Lower lobe of right lung (tissue), 2 donors: Measurements from ENCODE around the gene RBPMS2. TPM values are rescaled to one million over a fixed set of nuclear protein-coding genes. Genes with fewer than 3 reads are reported as not detected.

ENCODE experiments used
- ATAC-seq, 2 donors: fragments of 200-7000 bp; cut with Tn5 transposase; one replicate each; pipeline ENCODE4 v1.9.1; 2020 to 2022; ENCODE audit warnings: mild to moderate bottlenecking in 2 of 2, moderate library complexity in 2 of 2
- DNase-seq: peaks from one replicate; pipeline ENCODE4 v3.0.0-alpha.2; 2020
- H3K27ac ChIP-seq: fragments of 200-600 bp; one replicate; pipeline ENCODE4 v1.8.0; 2022
- H3K27me3 ChIP-seq: fragments of 200-600 bp; one replicate; pipeline ENCODE4 v1.8.0; 2022; ENCODE audit warnings: low read depth
- H3K36me3 ChIP-seq: fragments of 200-600 bp; one replicate; pipeline ENCODE4 v1.8.0; 2022; ENCODE audit warnings: mild to moderate bottlenecking
- H3K4me1 ChIP-seq: fragments of 200-600 bp; one replicate; pipeline ENCODE4 v1.8.0; 2022
- H3K4me3 ChIP-seq: fragments of 200-600 bp; one replicate; pipeline ENCODE4 v1.8.0; 2022; ENCODE audit warnings: mild to moderate bottlenecking
- H3K9me3 ChIP-seq: fragments of 200-600 bp; one replicate; pipeline ENCODE4 v1.8.0; 2022
- intact Hi-C: fragments of 100-400 bp; cut with DNase I; formaldehyde crosslinking; loops from one replicate; pipeline ENCODE4 v1.11.0; 2022
- microRNA-seq: library from miRNA; unstranded; fragments of <30 nt; microRNA quantifications from one replicate; pipeline ENCODE4 v1.2.0, GENCODE V29; 2020; ENCODE audit warnings: borderline number of aligned reads
- total RNA-seq: library from RNA; stranded (reverse); fragmentation: NEBNext Ultra II Directional; extraction: Animal tissue kit (Norgen Biotek cat#: 25700); gene quantifications from one replicate; pipeline ENCODE4 v1.2.1, GENCODE V29; 2021
- TF ChIP-seq, protein P1 (sequence below): fragments of 200-600 bp; IDR thresholded peaks from one replicate; pipeline ENCODE4 v1.8.0; 2022; ENCODE audit warnings: antibody characterized with exemption, mild to moderate bottlenecking
- donor health status: DM: no; HTN: yes; CAD: no; lungs with severe emphysema.

The RBPMS2 gene
- total RNA-seq, 1 donor from 2014 or later, result 4.0 TPM

DNA sequence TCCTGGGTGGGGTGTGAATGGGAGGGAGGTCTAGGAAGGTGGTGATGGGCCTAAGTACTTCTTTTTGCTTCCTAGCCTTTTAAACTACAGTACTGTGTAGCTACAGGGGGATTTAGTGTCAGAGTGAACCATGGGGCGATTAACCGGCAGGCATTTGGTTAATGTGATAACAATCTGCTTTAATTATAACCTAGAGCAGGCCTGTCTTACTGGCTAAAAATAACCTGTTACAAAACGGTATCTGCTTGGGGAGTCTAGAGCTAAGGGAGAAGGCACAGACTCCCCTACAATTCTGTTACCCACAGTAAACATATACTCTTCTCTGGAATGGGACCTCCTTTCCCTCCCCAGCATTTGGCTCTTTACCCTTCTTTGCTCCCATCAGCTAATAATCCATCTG, 85.4 kb downstream of the RBPMS2 start:
- ATAC-seq (no peak), DNase-seq (no peak)
- no peaks in the 10 kb centered on the region for H3K27me3 ChIP-seq
- no peaks in the 10 kb centered on the region for H3K9me3 ChIP-seq
- H3K4me3 ChIP-seq, result no peak overlapping the region
- peaks cover 63% of the 10 kb centered on the region for H3K36me3 ChIP-seq
- TF ChIP-seq, protein P1, sequence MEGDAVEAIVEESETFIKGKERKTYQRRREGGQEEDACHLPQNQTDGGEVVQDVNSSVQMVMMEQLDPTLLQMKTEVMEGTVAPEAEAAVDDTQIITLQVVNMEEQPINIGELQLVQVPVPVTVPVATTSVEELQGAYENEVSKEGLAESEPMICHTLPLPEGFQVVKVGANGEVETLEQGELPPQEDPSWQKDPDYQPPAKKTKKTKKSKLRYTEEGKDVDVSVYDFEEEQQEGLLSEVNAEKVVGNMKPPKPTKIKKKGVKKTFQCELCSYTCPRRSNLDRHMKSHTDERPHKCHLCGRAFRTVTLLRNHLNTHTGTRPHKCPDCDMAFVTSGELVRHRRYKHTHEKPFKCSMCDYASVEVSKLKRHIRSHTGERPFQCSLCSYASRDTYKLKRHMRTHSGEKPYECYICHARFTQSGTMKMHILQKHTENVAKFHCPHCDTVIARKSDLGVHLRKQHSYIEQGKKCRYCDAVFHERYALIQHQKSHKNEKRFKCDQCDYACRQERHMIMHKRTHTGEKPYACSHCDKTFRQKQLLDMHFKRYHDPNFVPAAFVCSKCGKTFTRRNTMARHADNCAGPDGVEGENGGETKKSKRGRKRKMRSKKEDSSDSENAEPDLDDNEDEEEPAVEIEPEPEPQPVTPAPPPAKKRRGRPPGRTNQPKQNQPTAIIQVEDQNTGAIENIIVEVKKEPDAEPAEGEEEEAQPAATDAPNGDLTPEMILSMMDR, result no peak
- no peak overlapping the region for H3K27ac ChIP-seq
- intact Hi-C loops, result no loop called here
- H3K4me1 ChIP-seq, result peaks cover 33% of the 10 kb centered on the region

Small RNA genes within 50 kb of the gene (microRNA-seq; reads per million reads assigned to microRNA genes)
- gene MIR1272, result not detected

Other genes starting within 250 kb of the RBPMS2 start
- gene PIF1, start 50.1 kb upstream of the RBPMS2 start, total RNA-seq, result 1.4 TPM
- gene PLEKHO2, start 66.3 kb upstream of the RBPMS2 start, total RNA-seq, result 68.3 TPM
- gene ANKDD1A, start 136.3 kb upstream of the RBPMS2 start, total RNA-seq, result 5.0 TPM
- gene SPG21, start 214.3 kb upstream of the RBPMS2 start, total RNA-seq, result 110 TPM